Measurements from ENCODE around the gene BTK. TPM values are rescaled to one million over a fixed set of nuclear protein-coding genes. Genes with fewer than 3 reads are reported as not detected.

Gene BTK
- total RNA-seq, 1 experiment from 2014 or later, result 0.35 TPM

- Histone ChIP-seq H4K5ac (ENCODE audit: insufficient read length, low read depth, low read length) (no peak overlapping the region), H2BK12ac (ENCODE audit: insufficient read length, low read depth, low read length) (no peak overlapping the region), H3K18ac (ENCODE audit: insufficient read length, low read depth, low read length) (no peak overlapping the region), H3K27me3 (ENCODE audit: insufficient read depth, low read length) (no peaks in the 10 kb centered on the region), H3K23me2 (ENCODE audit: insufficient read length, low read depth, low read length, poor library complexity, severe bottlenecking) (no peaks in the 10 kb centered on the region), H2BK20ac (ENCODE audit: low read depth, low read length, poor library complexity, severe bottlenecking) (no peak overlapping the region), H3K4me2 (ENCODE audit: insufficient read depth, insufficient read length, low read length) (no peak overlapping the region), H2BK5ac (ENCODE audit: insufficient read length, low read length) (no peak overlapping the region), H3K23ac (ENCODE audit: insufficient read length, low read depth, low read length) (no peak overlapping the region), H3K14ac (ENCODE audit: insufficient read depth, low read length) (no peak overlapping the region), H3K79me1 (ENCODE audit: insufficient read depth, low read depth, low read length, poor library complexity, severe bottlenecking) (no peaks in the 10 kb centered on the region), H3K4ac (ENCODE audit: low read depth, low read length) (no peak overlapping the region), H3T11ph (ENCODE audit: low read length) (no peak overlapping the region), H3K56ac (ENCODE audit: insufficient read length, low read depth, low read length) (no peak overlapping the region), H3K27ac (ENCODE audit: insufficient read length, low read depth, low read length) (no peak overlapping the region), H3K9ac (ENCODE audit: extremely low read depth, insufficient read length, low read length) (no peak overlapping the region), H2BK15ac (ENCODE audit: low read depth, low read length) (no peak overlapping the region), H3K9me3 (ENCODE audit: control insufficient read depth, low read depth, low read length) (peaks cover 54% of the 10 kb centered on the region), H2AK5ac (ENCODE audit: insufficient read length, low read length) (no peak overlapping the region), H4K20me1 (ENCODE audit: control insufficient read depth, insufficient read depth, insufficient read length) (no peaks in the 10 kb centered on the region), H3K4me1 (ENCODE audit: insufficient read depth, low read length) (no peaks in the 10 kb centered on the region; the same call in 1 of the 2 replicates), H3K79me2 (ENCODE audit: insufficient read depth, low read length) (no peaks in the 10 kb centered on the region), H2AFZ (ENCODE audit: low read length) (no peak overlapping the region), H4K91ac (ENCODE audit: insufficient read length, low read depth, low read length) (no peak overlapping the region), H4K8ac (replicated peaks; ENCODE audit: insufficient read length, low read depth, low read length) (no peak overlapping the region), H2BK120ac (ENCODE audit: low read depth, low read length, poor library complexity, severe bottlenecking) (no peak overlapping the region)
- Mint-ChIP-seq H3K9me3 (peaks cover 75 to 82% of the 10 kb centered on the region in 2 experiments), H3K4me3 (no peak overlapping the region), H3K4me1 (no peaks in the 10 kb centered on the region), H3K27me3 (ENCODE audit: low read depth) (peaks cover 5% of the 10 kb centered on the region; the same call in 1 of the 2 replicates), H3K27ac (no peak overlapping the region), H3K36me3 (ENCODE audit: insufficient read depth in 1 of 3, low read depth in 3 of 3) (peaks cover 0 to 4% (median 0%) of the 10 kb centered on the region in 3 experiments; a peak in 2 of 7 replicates)
- WGBS (ENCODE audit: extremely low coverage, insufficient read length, low lambda C conversion rate), result no CpG with 5 or more reads among the region's 7 CpGs
- no peak for TF ChIP-seq CTCF (conservative IDR thresholded peaks at IDR 0.05)
- no peak for DNase-seq
These were observed 25.6 kb downstream of the BTK start for GRCh38 chrX:101360390-101360789.

Measured in H9 (cell line).